Endothelial cell (in vitro differentiated cells): ENCODE data around the gene MIXL1. TPM values are rescaled to one million over a fixed set of nuclear protein-coding genes. Genes with fewer than 3 reads are reported as not detected.

Experiments used
- DNase-seq: peaks from one replicate; pipeline ENCODE4 v3.0.0; 2021; ENCODE audit warnings: low spot score
- H3K27ac Mint-ChIP-seq: one replicate; pipeline ENCODE4 v1.8.0; 2021; ENCODE audit warnings: mixed read lengths, inconsistent platforms; ENCODE audit not compliant: unreplicated experiment
- H3K27me3 Mint-ChIP-seq: one replicate; pipeline ENCODE4 v1.8.0; 2021; ENCODE audit warnings: mild to moderate bottlenecking, moderate library complexity, mixed read lengths, inconsistent platforms; ENCODE audit not compliant: unreplicated experiment
- H3K36me3 Mint-ChIP-seq: one replicate; pipeline ENCODE4 v1.8.0; 2021; ENCODE audit warnings: mild to moderate bottlenecking, low read depth, mixed read lengths, inconsistent platforms; ENCODE audit not compliant: unreplicated experiment
- H3K4me1 Mint-ChIP-seq: one replicate; pipeline ENCODE4 v1.8.0; 2021; ENCODE audit warnings: mild to moderate bottlenecking, mixed read lengths, inconsistent platforms; ENCODE audit not compliant: unreplicated experiment
- H3K4me3 Mint-ChIP-seq: one replicate; pipeline ENCODE4 v1.8.0; 2021; ENCODE audit warnings: mild to moderate bottlenecking, mixed read lengths, inconsistent platforms; ENCODE audit not compliant: unreplicated experiment
- H3K9me3 Mint-ChIP-seq: one replicate; pipeline ENCODE4 v1.8.0; 2021; ENCODE audit warnings: mixed read lengths, inconsistent platforms; ENCODE audit not compliant: unreplicated experiment
- CTCF ChIP-seq: fragments of 200-600 bp; sonication (generic); IDR thresholded peaks from one replicate; pipeline ENCODE4 v1.5.0; 2021; ENCODE audit warnings: antibody characterized with exemption; ENCODE audit not compliant: unreplicated experiment
- total RNA-seq: library from RNA; stranded (reverse); fragmentation: NEBNext Ultra II Directional; extraction: Animal tissue kit (Norgen Biotek cat#: 25700); gene quantifications from one replicate; pipeline ENCODE4 v1.2.1, GENCODE V29; 2021; ENCODE audit not compliant: unreplicated experiment

Gene MIXL1
- total RNA-seq, 1 donor from 2014 or later, result 2.4 TPM

- DNase-seq, result no peak
- no peak overlapping the region for H3K27ac Mint-ChIP-seq
- H3K36me3 Mint-ChIP-seq, result no peaks in the 10 kb centered on the region
- H3K27me3 Mint-ChIP-seq, result peaks cover 3% of the 10 kb centered on the region
- H3K4me3 Mint-ChIP-seq, result no peak overlapping the region
- no peaks in the 10 kb centered on the region for H3K9me3 Mint-ChIP-seq
- H3K4me1 Mint-ChIP-seq, result peaks cover 18% of the 10 kb centered on the region
- no peak for TF ChIP-seq CTCF
Measured at GRCh38 chr1:226212545-226212944, 10.9 kb upstream of the MIXL1 start.

- H3K4me1 Mint-ChIP-seq, result peaks cover 26% of the 10 kb centered on the region
- no peak overlapping the region for H3K27ac Mint-ChIP-seq
- no peak for DNase-seq
Measured at GRCh38 chr1:226215239-226215638, 8.2 kb upstream of the MIXL1 start.

GRCh38 chr1:226216056-226216455 is 7.4 kb upstream of the MIXL1 start:
- Mint-ChIP-seq H3K9me3 (no peaks in the 10 kb centered on the region), H3K4me3 (no peak overlapping the region), H3K27me3 (peaks cover 3% of the 10 kb centered on the region), H3K4me1 (peaks cover 29% of the 10 kb centered on the region), H3K27ac (no peak overlapping the region), H3K36me3 (no peaks in the 10 kb centered on the region)
- DNase-seq, result no peak
- no peak for TF ChIP-seq CTCF

More at GRCh38 chr1:226215239-226215638, 8.2 kb upstream of the MIXL1 start:
- Mint-ChIP-seq H3K4me3 (no peak overlapping the region), H3K36me3 (no peaks in the 10 kb centered on the region), H3K27me3 (peaks cover 3% of the 10 kb centered on the region), H3K9me3 (no peaks in the 10 kb centered on the region)
- TF ChIP-seq CTCF, result no peak

- Mint-ChIP-seq H3K4me1 (peaks cover 30% of the 10 kb centered on the region), H3K27me3 (peaks cover under 1% of the 10 kb centered on the region), H3K4me3 (no peak overlapping the region), H3K36me3 (no peaks in the 10 kb centered on the region), H3K9me3 (no peaks in the 10 kb centered on the region), H3K27ac (no peak overlapping the region)
- TF ChIP-seq CTCF, result no peak
- no peak for DNase-seq
Measured at GRCh38 chr1:226217273-226217672, 6.2 kb upstream of the MIXL1 start.

GRCh38 chr1:226220473-226221189 is 2.8 kb upstream of the MIXL1 start:
- Mint-ChIP-seq H3K27ac (peak overlapping the region; percentile 79), H3K4me3 (no peak overlapping the region), H3K4me1 (peaks cover 28% of the 10 kb centered on the region), H3K36me3 (no peaks in the 10 kb centered on the region), H3K9me3 (no peaks in the 10 kb centered on the region), H3K27me3 (peaks cover 4% of the 10 kb centered on the region)
- DNase-seq, result peak; percentile 36
- no peak for TF ChIP-seq CTCF
